K562 (cell line): ENCODE results near the gene LRP1. TPM values are rescaled to one million over a fixed set of nuclear protein-coding genes. Genes with fewer than 3 reads are reported as not detected.
A peak's percentile ranks its signal among the peaks of the same experiment; 100 is the strongest.

ENCODE experiments used
- CBX8 ChIP-seq: fragments of 200-600 bp; sonication (generic); IDR thresholded peaks from 2 replicates; pipeline ENCODE4 v1.6.1; 2012; ENCODE audit warnings: borderline replicate concordance, mixed run types, low read depth, mild to moderate bottlenecking, moderate library complexity, mixed read lengths, low read length, control low read depth, inconsistent platforms; ENCODE audit not compliant: poor library complexity, severe bottlenecking; ENCODE audit errors: extremely low read depth
- CCAR2 ChIP-seq: fragments of 200-400 bp; formaldehyde crosslinking; IDR thresholded peaks from 2 replicates; pipeline ENCODE4 v1.6.1; 2017; ENCODE audit warnings: mild to moderate bottlenecking, low read depth, low read length
- ETV6 ChIP-seq, 3 experiments: fragments of 150-350 bp in 1 of 3; sonication (generic) in 1 of 3; formaldehyde crosslinking in 1 of 3; IDR thresholded peaks; 2 replicates each; pipeline versions ENCODE4 v1.6.1 to v1.8.0; 2014 to 2022; ENCODE audit warnings: borderline replicate concordance in 2 of 3, low read depth in 2 of 3, antibody characterized with exemption in 1 of 3, low read length in 1 of 3, mild to moderate bottlenecking in 1 of 3, missing genetic modification reagents in 1 of 3
- FOS ChIP-seq: IDR thresholded peaks from 3 replicates; pipeline ENCODE4 v1.6.1; 2011; ENCODE audit not compliant: insufficient read length; ENCODE audit errors: extremely low read depth
- FOSL1 ChIP-seq: fragments of 200-800 bp; sonication (Bioruptor generic); conservative IDR thresholded peaks from 2 replicates; pipeline ENCODE4 v1.6.1; 2016; ENCODE audit warnings: missing genetic modification characterization, missing compliant biosample characterization
- GATA2 ChIP-seq: sonication (generic); formaldehyde crosslinking; IDR thresholded peaks from 2 replicates; pipeline ENCODE4 v1.4.0; 2020; ENCODE audit warnings: mild to moderate bottlenecking, missing genetic modification reagents
- KDM5B ChIP-seq: fragments of 200-600 bp; sonication (generic); IDR thresholded peaks from 2 replicates; pipeline ENCODE4 v1.6.1; 2012; ENCODE audit warnings: low read depth, mild to moderate bottlenecking, moderate library complexity, low read length, control low read depth, inconsistent platforms; ENCODE audit not compliant: insufficient replicate concordance
- MITF ChIP-seq: IDR thresholded peaks from 2 replicates; pipeline ENCODE4 v1.6.1; 2014; ENCODE audit warnings: antibody characterized with exemption
- NR2C1 ChIP-seq, 2 experiments: fragments of 450-650 bp; IDR thresholded peaks; 2 replicates each; pipeline ENCODE4 v1.6.1; 2017; ENCODE audit warnings: mild to moderate bottlenecking in 2 of 2, antibody characterized with exemption in 1 of 2, inconsistent platforms in 1 of 2, missing compliant biosample characterization in 1 of 2, missing genetic modification characterization in 1 of 2
- NR4A1 ChIP-seq, 2 experiments: fragments of 250-450 bp in 1 of 2; fragments of 450-650 bp in 1 of 2; sonication (Bioruptor Pico) in 1 of 2; IDR thresholded peaks; 2 replicates each; pipeline versions ENCODE4 v1.4.0 to v1.6.1; 2016 to 2020; ENCODE audit warnings: mild to moderate bottlenecking in 2 of 2, missing compliant biosample characterization in 1 of 2, missing genetic modification characterization in 1 of 2, moderate library complexity in 1 of 2
- SFPQ ChIP-seq: fragments of 200-400 bp; formaldehyde crosslinking; IDR thresholded peaks from 2 replicates; pipeline ENCODE4 v1.6.1; 2017; ENCODE audit warnings: mild to moderate bottlenecking, low read depth, low read length, moderate library complexity
- SMAD4 ChIP-seq: fragments of 250-450 bp; sonication (Bioruptor Pico); conservative IDR thresholded peaks from 2 replicates; pipeline ENCODE4 v1.8.0; 2021; ENCODE audit warnings: inconsistent platforms, mild to moderate bottlenecking, moderate library complexity
- SMC3 ChIP-seq: conservative IDR thresholded peaks from 2 replicates; pipeline ENCODE4 v1.6.1; 2011; ENCODE audit warnings: low read depth, low read length, improper control_type of control experiment; ENCODE audit not compliant: insufficient read depth
- SPI1 ChIP-seq: IDR thresholded peaks from 2 replicates; pipeline ENCODE4 v1.6.1; 2011; ENCODE audit warnings: low read depth, low read length, control low read depth, borderline replicate concordance
- ZNF76 ChIP-seq: fragments of 250-450 bp; sonication (Bioruptor Pico); IDR thresholded peaks from 2 replicates; pipeline ENCODE4 v1.4.0; 2020; ENCODE audit warnings: mild to moderate bottlenecking, moderate library complexity, borderline replicate concordance
- polyA plus RNA-seq, 8 experiments: library from polyadenylated mRNA; depleted of rRNA in 4 of 8; stranded (reverse) in 5 of 8; unstranded in 3 of 8; fragments of >200 nt; fragmentation: Nextera tagmentation in 2 of 8; fragmentation: Illumina TruSeq in 1 of 8; extraction: Ambion mirVana in 2 of 8; extraction: Trizol in 1 of 8; gene quantifications; 2 replicates each; pipeline versions ENCODE4 v1.2.1 to v1.2.3, GENCODE V29; 2011 to 2014; ENCODE audit warnings: inconsistent platforms in 1 of 8, missing spikeins in 1 of 8
- total RNA-seq, 7 experiments: library from RNA; depleted of rRNA in 6 of 7; stranded (reverse); fragments of >200 nt in 6 of 7; fragmentation: Illumina TruSeq in 2 of 7; extraction: Trizol in 2 of 7; gene quantifications; 2 replicates each; pipeline versions ENCODE4 v1.2.1 to v1.2.3, GENCODE V29; 2011 to 2021; ENCODE audit warnings: low replicate concordance in 1 of 7
- TF ChIP-seq, protein P1 (sequence below): sonication (generic); formaldehyde crosslinking; IDR thresholded peaks from 2 replicates; pipeline ENCODE4 v1.4.0; 2020; ENCODE audit warnings: mild to moderate bottlenecking, missing genetic modification reagents
- TF ChIP-seq, protein P2 (sequence below): fragments of 250-450 bp; sonication (Bioruptor Pico); IDR thresholded peaks from 2 replicates; pipeline ENCODE4 v1.5.0; 2021
- TF ChIP-seq, protein P3 (sequence below): sonication (generic); formaldehyde crosslinking; IDR thresholded peaks from 2 replicates; pipeline ENCODE4 v1.9.0; 2022; ENCODE audit warnings: mild to moderate bottlenecking, missing genetic modification reagents

LRP1 gene
- total and polyA plus RNA-seq, 9 of the 15 experiments (the other 6 are each of a cell fraction or from before 2014, with no cell fraction given), result 0.04 to 0.64 (median 0.19) TPM; not detected in 2

GRCh38 chr12:57093415-57094207 is 34.7 kb upstream of the LRP1 start (continued):
- no peak for TF ChIP-seq ZNF76 (CRISPR knock-in tag)
- no peak for TF ChIP-seq KDM5B
- no peak for TF ChIP-seq CBX8
- no peak for TF ChIP-seq GATA2 (CRISPR knock-in tag)
- no peak for TF ChIP-seq CCAR2
- TF ChIP-seq, protein P1, sequence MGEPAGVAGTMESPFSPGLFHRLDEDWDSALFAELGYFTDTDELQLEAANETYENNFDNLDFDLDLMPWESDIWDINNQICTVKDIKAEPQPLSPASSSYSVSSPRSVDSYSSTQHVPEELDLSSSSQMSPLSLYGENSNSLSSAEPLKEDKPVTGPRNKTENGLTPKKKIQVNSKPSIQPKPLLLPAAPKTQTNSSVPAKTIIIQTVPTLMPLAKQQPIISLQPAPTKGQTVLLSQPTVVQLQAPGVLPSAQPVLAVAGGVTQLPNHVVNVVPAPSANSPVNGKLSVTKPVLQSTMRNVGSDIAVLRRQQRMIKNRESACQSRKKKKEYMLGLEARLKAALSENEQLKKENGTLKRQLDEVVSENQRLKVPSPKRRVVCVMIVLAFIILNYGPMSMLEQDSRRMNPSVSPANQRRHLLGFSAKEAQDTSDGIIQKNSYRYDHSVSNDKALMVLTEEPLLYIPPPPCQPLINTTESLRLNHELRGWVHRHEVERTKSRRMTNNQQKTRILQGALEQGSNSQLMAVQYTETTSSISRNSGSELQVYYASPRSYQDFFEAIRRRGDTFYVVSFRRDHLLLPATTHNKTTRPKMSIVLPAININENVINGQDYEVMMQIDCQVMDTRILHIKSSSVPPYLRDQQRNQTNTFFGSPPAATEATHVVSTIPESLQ (CRISPR knock-in tag), result no peak
- TF ChIP-seq, protein P2, sequence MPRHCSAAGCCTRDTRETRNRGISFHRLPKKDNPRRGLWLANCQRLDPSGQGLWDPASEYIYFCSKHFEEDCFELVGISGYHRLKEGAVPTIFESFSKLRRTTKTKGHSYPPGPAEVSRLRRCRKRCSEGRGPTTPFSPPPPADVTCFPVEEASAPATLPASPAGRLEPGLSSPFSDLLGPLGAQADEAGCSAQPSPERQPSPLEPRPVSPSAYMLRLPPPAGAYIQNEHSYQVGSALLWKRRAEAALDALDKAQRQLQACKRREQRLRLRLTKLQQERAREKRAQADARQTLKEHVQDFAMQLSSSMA (CRISPR knock-in tag), result no peak
- TF ChIP-seq FOS, result no peak
- no peak for TF ChIP-seq FOSL1 (tag)
- TF ChIP-seq NR2C1 (IDR thresholded peaks at IDR 0.05), result no peak
- no peak for TF ChIP-seq NR2C1 (tag; IDR thresholded peaks at IDR 0.05)
- TF ChIP-seq, protein P3, sequence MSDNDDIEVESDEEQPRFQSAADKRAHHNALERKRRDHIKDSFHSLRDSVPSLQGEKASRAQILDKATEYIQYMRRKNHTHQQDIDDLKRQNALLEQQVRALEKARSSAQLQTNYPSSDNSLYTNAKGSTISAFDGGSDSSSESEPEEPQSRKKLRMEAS, result 0 out of 2 replicates have a peak, but pooled peaks have one; percentile 27
- TF ChIP-seq SMC3, result peak; percentile 69
- TF ChIP-seq SMAD4 (CRISPR knock-in tag), result 0 out of 2 replicates have a peak, but pooled peaks have one; percentile 15
- TF ChIP-seq NR4A1 (CRISPR knock-in tag; IDR thresholded peaks at IDR 0.05), result no peak
- TF ChIP-seq NR4A1 (tag; IDR thresholded peaks at IDR 0.05), result no peak
- TF ChIP-seq ETV6 (IDR thresholded peaks at IDR 0.05; ENCODE audit: borderline replicate concordance in 1 of 2, low read depth in 2 of 2, low read length in 1 of 2), result no peak
- TF ChIP-seq ETV6 (CRISPR knock-in tag; IDR thresholded peaks at IDR 0.05; ENCODE audit: borderline replicate concordance), result no peak
- peak; percentile 46; the same call in 1 of the 2 replicates for TF ChIP-seq SPI1
- no peak for TF ChIP-seq MITF
- no peak for TF ChIP-seq SFPQ
